Stomach (tissue), 4 donors: ENCODE data around the gene PROM2.

Experiments used
- POLR2A ChIP-seq, 4 donors: fragments of 450-650 bp; IDR thresholded peaks; one replicate each; pipeline ENCODE4 v1.6.1; 2016; ENCODE audit warnings: antibody characterized with exemption in 4 of 4, control low read depth in 2 of 4, mild to moderate bottlenecking in 1 of 4, moderate library complexity in 1 of 4
- POLR2AphosphoS5 ChIP-seq, 3 donors: sonication (generic); formaldehyde crosslinking; IDR thresholded peaks; one replicate each; pipeline ENCODE4 v1.6.1; 2016; ENCODE audit warnings: antibody characterized with exemption in 3 of 3
- TF ChIP-seq, protein P1 (sequence below), 7 experiments: fragments of 450-650 bp in 4 of 7; fragments of 200-600 bp in 3 of 7; sonication (generic) in 3 of 7; IDR thresholded peaks; one replicate each; pipeline ENCODE4 v1.5.1; 2016 to 2019; ENCODE audit warnings: antibody characterized with exemption in 7 of 7, control low read depth in 2 of 7, mild to moderate bottlenecking in 1 of 7

DNA sequence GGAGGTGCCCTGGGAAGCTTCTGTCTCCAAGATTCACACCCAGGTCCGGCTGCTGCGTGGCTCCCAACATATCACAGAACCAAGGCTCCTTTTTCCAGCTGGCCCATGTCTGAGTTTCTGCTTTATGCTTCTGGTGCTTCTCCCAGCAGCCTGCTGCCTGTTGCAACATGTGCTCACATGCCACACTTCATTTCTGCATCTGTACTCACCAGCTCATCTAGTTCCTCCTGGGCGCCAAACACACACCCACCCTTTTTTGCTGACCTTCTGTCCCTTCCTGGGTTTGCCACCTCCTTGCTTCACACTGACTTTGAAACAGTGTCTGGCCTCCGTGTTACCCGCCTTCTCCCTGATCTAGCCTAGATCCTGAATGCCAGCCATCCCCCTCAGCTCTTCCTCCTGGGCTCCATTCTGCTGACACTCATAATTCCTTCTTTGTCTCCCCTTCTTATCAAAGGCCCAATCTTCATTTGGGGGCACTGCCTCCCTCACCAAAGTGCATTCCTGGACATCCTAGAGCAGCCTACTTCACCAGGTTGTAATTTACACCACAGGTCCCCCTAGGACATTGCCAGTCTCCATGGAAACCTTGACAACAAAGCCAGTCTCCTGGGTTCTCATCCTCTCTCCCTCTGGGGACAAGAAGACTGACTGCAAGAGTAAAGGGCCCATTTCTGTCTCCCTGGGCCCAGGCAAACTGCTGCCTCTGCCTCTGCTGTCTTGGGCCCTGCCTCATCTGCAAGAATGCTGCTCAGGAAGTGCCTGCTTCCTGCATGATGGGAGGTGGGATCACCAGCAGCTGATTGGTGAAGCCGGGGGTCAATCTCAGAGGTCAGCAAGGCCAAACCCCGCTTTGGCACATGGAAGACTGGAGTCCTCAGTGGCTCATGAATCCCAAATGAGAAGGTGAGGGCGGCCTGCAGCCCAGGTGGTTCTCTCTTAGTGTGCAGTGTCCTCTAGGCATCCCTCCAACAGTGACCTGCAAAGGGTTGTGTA lies 13.9 kb upstream of the PROM2 start:
- TF ChIP-seq, protein P1, sequence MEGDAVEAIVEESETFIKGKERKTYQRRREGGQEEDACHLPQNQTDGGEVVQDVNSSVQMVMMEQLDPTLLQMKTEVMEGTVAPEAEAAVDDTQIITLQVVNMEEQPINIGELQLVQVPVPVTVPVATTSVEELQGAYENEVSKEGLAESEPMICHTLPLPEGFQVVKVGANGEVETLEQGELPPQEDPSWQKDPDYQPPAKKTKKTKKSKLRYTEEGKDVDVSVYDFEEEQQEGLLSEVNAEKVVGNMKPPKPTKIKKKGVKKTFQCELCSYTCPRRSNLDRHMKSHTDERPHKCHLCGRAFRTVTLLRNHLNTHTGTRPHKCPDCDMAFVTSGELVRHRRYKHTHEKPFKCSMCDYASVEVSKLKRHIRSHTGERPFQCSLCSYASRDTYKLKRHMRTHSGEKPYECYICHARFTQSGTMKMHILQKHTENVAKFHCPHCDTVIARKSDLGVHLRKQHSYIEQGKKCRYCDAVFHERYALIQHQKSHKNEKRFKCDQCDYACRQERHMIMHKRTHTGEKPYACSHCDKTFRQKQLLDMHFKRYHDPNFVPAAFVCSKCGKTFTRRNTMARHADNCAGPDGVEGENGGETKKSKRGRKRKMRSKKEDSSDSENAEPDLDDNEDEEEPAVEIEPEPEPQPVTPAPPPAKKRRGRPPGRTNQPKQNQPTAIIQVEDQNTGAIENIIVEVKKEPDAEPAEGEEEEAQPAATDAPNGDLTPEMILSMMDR (IDR thresholded peaks at IDR 0.05): no peak
- TF ChIP-seq POLR2A (IDR thresholded peaks at IDR 0.05) (no peak), POLR2AphosphoS5 (IDR thresholded peaks at IDR 0.05) (no peak)
